GM12878 (cell line): ENCODE data around the gene MIGA2. TPM values are rescaled to one million over a fixed set of nuclear protein-coding genes. Genes with fewer than 3 reads are reported as not detected.

ENCODE experiments used
- BCL11A ChIP-seq: IDR thresholded peaks from 2 replicates; pipeline ENCODE4 v1.6.1; 2011; ENCODE audit warnings: low read depth, low read length
- BHLHE40 ChIP-seq, 2 experiments: fragments of 450-650 bp in 1 of 2; IDR thresholded peaks; 2 replicates each; pipeline ENCODE4 v1.6.1; 2011 to 2017; ENCODE audit warnings: low read depth in 2 of 2, borderline replicate concordance in 1 of 2, improper control_type of control experiment in 1 of 2, low read length in 1 of 2, mild to moderate bottlenecking in 1 of 2
- CBX3 ChIP-seq: fragments of 200-600 bp; sonication (generic); IDR thresholded peaks from 2 replicates; pipeline ENCODE4 v1.6.1; 2016; ENCODE audit warnings: low read depth, borderline replicate concordance
- IKZF1 ChIP-seq: fragments of 450-650 bp; conservative IDR thresholded peaks from 2 replicates; pipeline ENCODE4 v1.6.1; 2017; ENCODE audit warnings: antibody characterized with exemption, mild to moderate bottlenecking
- KDM1A ChIP-seq: fragments of 200-600 bp; sonication (generic); IDR thresholded peaks from 2 replicates; pipeline ENCODE4 v1.6.1; 2016; ENCODE audit warnings: borderline replicate concordance
- MAX ChIP-seq: IDR thresholded peaks from 2 replicates; pipeline ENCODE4 v1.6.1; 2012; ENCODE audit warnings: low read depth, low read length, improper control_type of control experiment
- MEF2B ChIP-seq: fragments of 450-650 bp; IDR thresholded peaks from 2 replicates; pipeline ENCODE4 v1.6.1; 2018; ENCODE audit warnings: mild to moderate bottlenecking, moderate library complexity; ENCODE audit not compliant: partially characterized antibody, poor library complexity, severe bottlenecking
- NBN ChIP-seq: fragments of 450-650 bp; IDR thresholded peaks from 2 replicates; pipeline ENCODE4 v1.6.1; 2016
- NFYB ChIP-seq: IDR thresholded peaks from 2 replicates; pipeline ENCODE4 v1.6.1; 2011; ENCODE audit warnings: low read depth, mild to moderate bottlenecking, low read length, improper control_type of control experiment, moderate library complexity; ENCODE audit not compliant: insufficient read depth
- NR2F1 ChIP-seq: fragments of 450-650 bp; conservative IDR thresholded peaks from 2 replicates; pipeline ENCODE4 v1.6.1; 2017; ENCODE audit warnings: mild to moderate bottlenecking
- RELB ChIP-seq: fragments of 450-650 bp; IDR thresholded peaks from 2 replicates; pipeline ENCODE4 v1.6.1; 2017; ENCODE audit warnings: low read depth, mild to moderate bottlenecking, moderate library complexity
- REST ChIP-seq: IDR thresholded peaks from 2 replicates; pipeline ENCODE4 v1.6.1; 2012; ENCODE audit warnings: mild to moderate bottlenecking, low read depth, low read length
- STAT1 ChIP-seq: fragments of 450-650 bp; conservative IDR thresholded peaks from 2 replicates; pipeline ENCODE4 v1.6.1; 2014; ENCODE audit warnings: antibody characterized with exemption, mild to moderate bottlenecking
- TCF12 ChIP-seq: IDR thresholded peaks from 2 replicates; pipeline ENCODE4 v1.6.1; 2011; ENCODE audit warnings: low read depth, mild to moderate bottlenecking, low read length
- ZBTB4 ChIP-seq: fragments of 450-650 bp; formaldehyde crosslinking; IDR thresholded peaks from 2 replicates; pipeline ENCODE4 v1.4.0; 2022; ENCODE audit warnings: mild to moderate bottlenecking, moderate library complexity
- ZNF687 ChIP-seq: fragments of 450-650 bp; IDR thresholded peaks from 2 replicates; pipeline ENCODE4 v1.6.1; 2017; ENCODE audit warnings: mild to moderate bottlenecking, moderate library complexity
- polyA plus RNA-seq, 11 experiments: library from polyadenylated mRNA; depleted of rRNA in 4 of 11; unstranded in 6 of 11; stranded (reverse) in 5 of 11; fragments of >200 nt; fragmentation: Nextera tagmentation in 4 of 11; fragmentation: Illumina TruSeq in 1 of 11; extraction: Ambion mirVana in 4 of 11; extraction: Trizol in 1 of 11; gene quantifications; 1 replicate in 1 of 11; 2 replicates in 10 of 11; pipeline versions ENCODE4 v1.2.1 to v1.2.3, GENCODE V29; 2011 to 2016; ENCODE audit warnings: inconsistent platforms in 2 of 11, missing spikeins in 2 of 11, low read depth in 1 of 11
- total RNA-seq, 4 experiments: library from RNA; depleted of rRNA in 3 of 4; stranded (reverse); fragments of >200 nt in 3 of 4; fragmentation: Illumina TruSeq in 1 of 4; extraction: Trizol in 1 of 4; gene quantifications; 2 replicates each; pipeline versions ENCODE4 v1.2.1 to v1.2.3, GENCODE V29; 2013 to 2021

MIGA2 gene
- total and polyA plus RNA-seq, 10 of the 15 experiments (the other 5 are each of a cell fraction or from before 2014, with no cell fraction given) = 0.14 to 31.0 (median 12.7) TPM

- no peak for TF ChIP-seq ZBTB4 (CRISPR knock-in tag)
- TF ChIP-seq BHLHE40 (IDR thresholded peaks at IDR 0.05; ENCODE audit: borderline replicate concordance in 1 of 2, low read depth in 2 of 2, low read length in 1 of 2) = peak in 1 of 2 experiments; percentile 53; a peak in 1 of 4 replicates
- peak; percentile 71 for TF ChIP-seq RELB
- peak; percentile 31 for TF ChIP-seq NR2F1
- peak; percentile 90 for TF ChIP-seq IKZF1
- TF ChIP-seq TCF12 = peak; percentile 40; the same call in 1 of the 2 replicates
- no peak for TF ChIP-seq KDM1A
- 0 out of 2 replicates have a peak, but pooled peaks have one; percentile 16 for TF ChIP-seq MAX
- no peak for TF ChIP-seq BCL11A
- TF ChIP-seq NFYB = peak; percentile 63; the same call in 1 of the 2 replicates
- TF ChIP-seq NBN = peak; percentile 82; the same call in 1 of the 2 replicates
- peak; percentile 91; the same call in 1 of the 2 replicates for TF ChIP-seq STAT1
- no peak for TF ChIP-seq CBX3
- TF ChIP-seq REST = no peak
- no peak for TF ChIP-seq MEF2B
- peak; percentile 53; the same call in 1 of the 2 replicates for TF ChIP-seq ZNF687
These were observed 74.5 kb downstream of the MIGA2 start, which contains the start of the genes CRAT and PTPA (continued) for GRCh38 chr9:129110740-129111527.
